Measurements from ENCODE around the gene PRSS33. TPM values are rescaled to one million over a fixed set of nuclear protein-coding genes. Genes with fewer than 3 reads are reported as not detected.

The PRSS33 gene, protein sequence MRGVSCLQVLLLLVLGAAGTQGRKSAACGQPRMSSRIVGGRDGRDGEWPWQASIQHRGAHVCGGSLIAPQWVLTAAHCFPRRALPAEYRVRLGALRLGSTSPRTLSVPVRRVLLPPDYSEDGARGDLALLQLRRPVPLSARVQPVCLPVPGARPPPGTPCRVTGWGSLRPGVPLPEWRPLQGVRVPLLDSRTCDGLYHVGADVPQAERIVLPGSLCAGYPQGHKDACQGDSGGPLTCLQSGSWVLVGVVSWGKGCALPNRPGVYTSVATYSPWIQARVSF
- 12.7 and 14.9 TPM in 2 replicates for total RNA-seq (2014; rRNA removed; shearing (Covaris generic))

DNA sequence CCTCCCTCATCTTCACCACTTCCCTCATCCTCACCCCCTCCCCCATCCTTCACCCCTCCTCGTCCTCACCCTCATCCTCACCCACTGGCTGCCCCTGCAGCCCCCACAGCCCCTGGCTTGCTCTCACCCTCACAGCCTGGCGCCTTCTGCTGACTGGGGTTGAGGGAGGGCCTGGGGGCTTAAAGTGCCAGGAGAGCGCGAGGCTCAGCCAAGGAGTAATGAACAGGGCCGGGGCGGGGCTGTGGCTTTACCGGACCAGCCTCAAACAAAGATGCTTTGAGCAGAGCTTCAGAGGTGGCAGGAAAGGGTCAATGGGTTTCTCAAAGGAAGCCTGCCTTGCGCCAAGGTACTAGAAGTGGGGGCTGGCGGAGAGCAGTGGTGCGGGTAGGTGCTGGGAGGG, at the start of gene PRSS33:
TSS of gene PRSS33 (minus strand) at position 155 of the 400 bp plus-strand sequence. CDS start 1,013 bp downstream, outside the sequence.

DNA sequence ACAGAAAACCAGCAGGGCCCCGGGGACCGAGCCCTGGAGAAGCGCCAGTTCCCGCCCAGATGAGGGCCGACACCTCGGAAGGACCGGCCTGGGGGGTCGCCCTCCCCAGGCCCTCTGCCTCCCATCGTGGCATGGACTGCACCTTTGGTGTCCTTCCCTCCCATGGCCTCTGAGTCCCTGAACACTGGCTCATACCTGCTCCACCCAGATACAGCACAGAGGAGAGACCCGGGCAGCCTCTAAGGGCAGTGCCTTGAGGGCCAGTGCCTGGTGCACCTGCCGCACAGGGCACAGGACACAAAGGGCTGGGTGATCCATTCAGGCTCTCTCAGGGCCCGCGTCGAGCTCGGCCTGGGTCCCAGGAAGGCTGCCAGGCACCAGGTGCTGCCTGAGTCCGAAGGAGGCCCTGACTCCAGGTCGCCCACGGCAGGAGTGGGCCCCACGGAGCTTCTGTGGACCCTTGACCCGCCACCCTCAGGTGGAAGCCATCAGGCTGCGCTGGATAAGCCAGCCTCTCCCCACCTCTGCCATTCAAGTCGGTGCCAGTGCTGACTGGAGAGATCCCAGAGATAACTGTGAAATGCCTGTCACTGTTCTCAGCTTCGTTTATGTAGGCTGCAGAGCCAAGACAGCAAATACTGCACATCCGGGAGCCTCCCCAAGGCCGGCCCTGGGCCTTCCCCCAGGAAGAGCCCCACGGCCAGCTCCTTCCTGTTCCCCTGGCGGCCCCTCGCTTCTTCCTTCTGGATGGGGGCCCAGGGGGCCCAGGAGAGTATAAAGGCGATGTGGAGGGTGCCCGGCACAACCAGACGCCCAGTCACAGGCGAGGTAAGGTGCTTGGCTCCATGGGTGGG, 42.4 kb upstream of the PRSS33 start, which contains the start of gene ZG16B:
TSS of gene ZG16B (plus strand) at position 803 of the 854 bp plus-strand sequence. CDS start 139 bp downstream, outside the sequence.

DNA sequence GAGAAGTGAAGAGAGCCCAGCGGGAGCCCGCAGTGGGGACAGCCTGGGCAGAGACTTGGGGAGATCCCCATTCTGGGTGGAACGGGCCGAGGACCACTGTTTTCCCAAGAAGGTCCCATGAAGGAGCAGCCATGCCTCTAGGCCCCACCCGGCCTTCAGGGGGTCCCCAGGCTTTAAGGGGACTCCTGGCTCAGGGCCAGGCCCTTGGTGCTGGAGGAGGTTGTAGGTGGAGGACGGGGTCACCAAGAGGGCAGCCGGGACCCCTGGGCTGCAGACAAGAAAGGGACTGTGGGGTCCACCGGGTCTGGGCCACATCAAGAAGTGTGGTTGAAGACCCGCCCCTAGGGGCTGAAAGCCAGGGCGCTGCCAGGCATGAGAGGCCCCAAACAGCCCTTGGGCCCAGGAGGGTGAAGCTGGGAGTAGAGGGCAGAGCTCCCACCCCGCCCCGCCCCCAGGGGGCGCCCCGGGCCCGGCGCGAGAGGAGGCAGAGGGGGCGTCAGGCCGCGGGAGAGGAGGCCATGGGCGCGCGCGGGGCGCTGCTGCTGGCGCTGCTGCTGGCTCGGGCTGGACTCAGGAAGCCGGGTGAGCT, 29.5 kb upstream of the PRSS33 start, which contains the start of gene PRSS21:
TSS of gene PRSS21 (plus strand) at position 487 of the 589 bp plus-strand sequence. CDS start at position 519, 32 bp downstream.

DNA sequence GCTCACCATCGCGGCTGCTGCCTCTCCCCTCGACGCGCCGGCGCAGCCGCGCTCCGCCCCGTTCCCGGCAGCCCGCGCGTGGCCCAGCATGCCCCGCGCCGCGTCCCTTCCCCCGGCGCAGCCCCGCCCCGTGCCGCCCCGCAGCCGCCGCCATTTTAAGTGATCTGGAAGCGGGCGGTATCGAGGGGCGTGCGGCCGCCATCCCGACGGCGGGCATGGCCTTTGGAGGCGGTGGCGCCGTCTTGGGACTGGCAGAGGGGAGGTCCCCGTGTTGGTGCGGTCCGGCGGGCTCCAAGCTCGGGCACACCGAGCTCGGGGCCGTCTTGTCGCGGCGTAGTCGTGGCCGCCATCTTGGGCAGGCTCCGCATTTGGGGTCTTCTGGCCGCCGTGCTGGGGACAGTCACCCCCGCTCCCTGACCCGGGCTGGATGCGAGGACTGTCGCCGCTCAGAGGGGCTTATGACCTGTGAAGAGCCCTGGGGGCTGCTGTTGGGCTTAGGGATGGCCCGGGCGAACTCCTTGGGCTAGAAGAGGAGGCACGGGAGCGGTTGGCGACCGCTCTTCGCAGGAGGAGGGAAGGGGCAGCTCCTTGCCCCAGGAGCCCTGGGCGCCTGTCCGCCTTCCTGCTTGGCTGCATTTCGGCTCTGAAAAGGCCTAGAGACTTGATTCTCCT, 10.0 kb downstream of the PRSS33 start, which contains the start of gene ELOB:
TSS of gene ELOB (minus strand) at position 50 of the 672 bp plus-strand sequence. CDS start at position 9, 41 bp downstream.

DNA sequence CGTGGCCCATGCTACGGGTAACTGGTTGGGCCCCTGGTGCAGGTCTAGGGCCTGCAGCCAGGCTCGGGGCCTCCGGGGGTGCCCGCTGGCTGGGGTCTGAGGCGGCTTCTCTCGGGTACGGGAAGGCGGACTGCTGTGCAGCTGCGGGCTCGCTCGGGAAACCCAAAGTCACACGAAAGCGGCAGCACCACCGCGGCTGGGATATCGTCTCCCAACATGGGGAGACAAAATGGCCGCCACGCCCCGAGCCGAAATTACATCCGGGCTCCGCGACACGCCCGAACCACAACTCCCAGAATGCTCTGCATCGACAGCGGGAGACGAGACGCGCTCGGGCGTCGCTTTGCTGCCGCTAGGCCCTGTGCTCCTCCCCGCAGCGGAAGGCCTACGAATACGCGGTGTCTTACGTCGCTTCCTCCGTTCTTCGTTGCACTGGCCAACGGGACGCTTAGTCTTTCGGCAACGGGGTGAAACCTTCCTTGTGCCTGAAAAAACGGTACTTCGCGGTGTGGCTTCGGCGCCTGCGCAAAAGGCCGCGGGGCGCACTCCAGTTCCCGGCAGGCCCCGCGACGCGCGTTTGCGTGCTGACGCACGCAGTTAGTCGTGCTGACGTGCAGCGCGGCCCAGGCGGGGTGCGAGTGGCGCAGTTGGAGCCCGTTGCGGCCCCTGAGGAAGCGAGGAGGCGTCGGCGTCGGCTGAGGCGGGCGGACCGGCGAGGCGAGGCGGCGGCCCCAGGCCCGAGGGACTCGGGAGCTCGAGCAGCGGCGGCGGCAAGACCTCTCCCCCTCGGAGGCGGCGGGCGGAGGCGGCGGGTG, 35.1 kb downstream of the PRSS33 start, which contains the start of gene SRRM2:
TSS of gene SRRM2 (plus strand) at position 604 of the 815 bp plus-strand sequence. CDS start 3,727 bp downstream, outside the sequence.

Small RNA genes lying within 50 kb of the gene (small RNA-seq; reads per million reads assigned to genes)
- not detected for gene SNORA3C

Other genes with a start within 250 kb of the PRSS33 start
- 11.7 and 14.0 TPM in 2 replicates for gene PDPK1, start 249.5 kb downstream of the PRSS33 start, total RNA-seq (2014; rRNA removed; shearing (Covaris generic))
- 37.5 and 40.6 TPM in 2 replicates for gene KCTD5, start 105.0 kb downstream of the PRSS33 start, total RNA-seq (2014; rRNA removed; shearing (Covaris generic))
- 0.64 and 1.5 TPM in 2 replicates for gene PRSS27, start 67.3 kb downstream of the PRSS33 start, total RNA-seq (2014; rRNA removed; shearing (Covaris generic))
- gene SRRM2, start 34.9 kb downstream of the PRSS33 start, total RNA-seq (2014; rRNA removed; shearing (Covaris generic)), result 99.8 and 114 TPM in 2 replicates
- 281 and 333 TPM in 2 replicates for gene ELOB, start 10.3 kb downstream of the PRSS33 start, total RNA-seq (2014; rRNA removed; shearing (Covaris generic))
- not detected in 2 replicates for gene PRSS41, start 10.9 kb upstream of the PRSS33 start, total RNA-seq (2014; rRNA removed; shearing (Covaris generic))
- not detected in 2 replicates for gene PRSS21, start 29.7 kb upstream of the PRSS33 start, total RNA-seq (2014; rRNA removed; shearing (Covaris generic))
- gene ZG16B, start 42.7 kb upstream of the PRSS33 start, total RNA-seq (2014; rRNA removed; shearing (Covaris generic)), result 0.45 TPM in 1 of 2 replicates, not detected in the other
- gene PRSS22, start 70.6 kb upstream of the PRSS33 start, total RNA-seq (2014; rRNA removed; shearing (Covaris generic)), result not detected in 2 replicates
- 68.2 and 79.2 TPM in 2 replicates for gene FLYWCH2, start 95.7 kb upstream of the PRSS33 start, total RNA-seq (2014; rRNA removed; shearing (Covaris generic))
- 41.3 and 52.4 TPM in 2 replicates for gene FLYWCH1, start 124.4 kb upstream of the PRSS33 start, total RNA-seq (2014; rRNA removed; shearing (Covaris generic))
- gene KREMEN2, start 176.7 kb upstream of the PRSS33 start, total RNA-seq (2014; rRNA removed; shearing (Covaris generic)), result 2.4 and 4.1 TPM in 2 replicates
- gene PAQR4, start 181.8 kb upstream of the PRSS33 start, total RNA-seq (2014; rRNA removed; shearing (Covaris generic)), result 53.7 and 63.3 TPM in 2 replicates
- 43.6 and 56.7 TPM in 2 replicates for gene PKMYT1, start 192.9 kb upstream of the PRSS33 start, total RNA-seq (2014; rRNA removed; shearing (Covaris generic))
- gene CLDN9, start 225.4 kb upstream of the PRSS33 start, total RNA-seq (2014; rRNA removed; shearing (Covaris generic)), result not detected in 2 replicates
- not detected in 2 replicates for gene CLDN6, start 230.6 kb upstream of the PRSS33 start, total RNA-seq (2014; rRNA removed; shearing (Covaris generic))
- 716 and 822 TPM in 2 replicates for gene TNFRSF12A, start 232.8 kb upstream of the PRSS33 start, total RNA-seq (2014; rRNA removed; shearing (Covaris generic))
- gene HCFC1R1, start 236.4 kb upstream of the PRSS33 start, total RNA-seq (2014; rRNA removed; shearing (Covaris generic)), result 126 and 144 TPM in 2 replicates
- gene THOC6, start 236.5 kb upstream of the PRSS33 start, total RNA-seq (2014; rRNA removed; shearing (Covaris generic)), result 63.8 and 65.4 TPM in 2 replicates
- gene BICDL2, start 249.4 kb upstream of the PRSS33 start, total RNA-seq (2014; rRNA removed; shearing (Covaris generic)), result not detected in 2 replicates

Measured in A375 (cell line).